Stimulated activated CD8-positive, alpha-beta memory T cell treated with anti-CD3 and anti-CD28 coated beads, Interleukin-7, amount 100 ng/mL, for 1 hour (primary cell): Measurements from ENCODE around the gene ATP11B.

Experiments
- DNase-seq, 2 donors: peaks; one replicate each; pipeline ENCODE4 v3.0.0-alpha.2; 2020; ENCODE audit warnings: low read depth in 2 of 2

Gene ATP11B

DNA sequence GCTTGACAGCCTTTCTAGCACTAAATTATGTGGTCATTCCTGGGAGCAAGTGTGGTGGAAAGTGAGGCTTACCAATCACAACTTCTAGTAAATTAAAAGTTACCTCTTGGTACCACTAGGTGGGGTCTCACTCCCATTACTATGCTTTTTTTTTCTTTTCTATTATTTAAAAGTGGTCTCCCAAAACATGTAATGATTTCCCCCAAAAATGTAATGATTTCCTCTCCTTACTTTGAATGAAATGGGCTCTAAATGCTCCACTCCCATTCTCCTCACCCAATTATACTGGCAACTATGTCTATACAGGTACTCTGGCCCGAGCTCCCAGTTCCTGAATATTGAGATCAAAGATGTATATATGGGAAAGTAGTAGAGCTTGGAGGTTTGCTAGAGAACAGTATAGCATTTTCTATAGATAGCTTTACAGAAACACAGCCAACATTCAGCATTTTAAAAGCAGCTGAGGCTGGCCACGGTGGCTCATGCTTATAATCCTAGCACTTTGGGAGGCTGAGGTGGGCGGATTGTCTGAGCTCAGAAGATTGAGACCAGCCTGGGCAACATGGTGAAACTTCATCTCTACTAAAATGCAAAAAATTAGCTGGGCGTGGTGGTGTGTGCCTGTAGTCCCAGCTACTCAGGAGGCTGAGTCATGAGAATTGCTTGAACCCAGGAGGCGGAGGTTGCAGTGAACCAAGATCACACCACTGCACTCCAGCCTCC, 116.2 kb downstream of the ATP11B start:
- no peak for DNase-seq

DNA sequence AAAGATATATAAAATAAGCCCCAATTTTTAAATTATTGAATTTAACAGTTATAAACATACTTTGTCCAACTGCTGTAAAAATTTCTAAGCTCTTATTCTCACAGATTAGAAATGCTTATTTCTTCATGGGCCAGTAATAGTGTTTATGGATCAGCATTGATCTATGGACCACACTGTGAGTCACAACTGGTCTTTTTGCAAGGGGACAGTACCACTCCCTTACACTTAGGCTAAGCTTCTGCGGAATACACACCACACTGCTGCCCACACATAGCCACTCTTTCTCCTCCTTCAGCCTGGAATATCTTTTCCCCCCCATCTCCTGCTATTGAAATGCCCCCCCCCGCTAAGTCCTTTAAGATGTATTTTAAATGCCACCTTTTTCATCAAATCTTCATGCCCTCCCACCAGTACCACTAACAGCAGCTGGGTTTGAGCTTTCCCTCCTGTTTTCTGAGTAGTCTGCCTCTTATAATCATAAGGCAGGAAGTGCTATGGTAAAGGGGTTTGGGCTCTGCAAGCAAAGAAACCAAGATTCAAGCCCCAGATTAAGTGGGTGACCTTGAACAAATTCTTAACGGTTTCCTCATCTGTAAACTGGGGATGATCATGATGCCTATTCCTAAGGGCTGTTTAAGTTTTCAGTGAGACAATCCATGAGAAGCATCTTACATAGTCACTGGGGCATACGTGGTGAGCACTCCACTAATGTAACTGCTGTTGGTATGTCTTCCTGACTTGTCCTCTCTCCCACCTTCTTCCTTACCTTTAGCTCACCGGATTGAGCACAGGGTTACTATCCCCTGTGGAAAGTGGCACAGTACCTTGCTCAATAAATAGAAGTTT, 117.9 kb downstream of the ATP11B start:
- DNase-seq: no peak

DNA sequence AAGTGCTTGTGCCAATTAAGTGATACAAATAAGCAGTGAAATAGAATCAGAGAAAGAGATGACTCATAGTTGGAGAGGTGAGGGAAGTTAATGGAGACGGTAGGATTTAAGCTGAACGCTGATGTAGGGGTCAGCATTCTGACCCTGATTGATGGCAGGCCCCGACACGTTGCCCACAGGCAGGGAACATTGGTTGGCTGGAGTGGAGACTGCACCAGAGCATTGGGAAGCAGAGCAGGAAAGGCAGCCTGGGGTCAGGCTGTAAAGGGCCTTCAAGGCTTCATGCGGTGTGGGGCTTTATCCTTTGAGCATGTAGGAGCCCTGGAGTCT, 118.4 kb downstream of the ATP11B start:
- no peak for DNase-seq

DNA sequence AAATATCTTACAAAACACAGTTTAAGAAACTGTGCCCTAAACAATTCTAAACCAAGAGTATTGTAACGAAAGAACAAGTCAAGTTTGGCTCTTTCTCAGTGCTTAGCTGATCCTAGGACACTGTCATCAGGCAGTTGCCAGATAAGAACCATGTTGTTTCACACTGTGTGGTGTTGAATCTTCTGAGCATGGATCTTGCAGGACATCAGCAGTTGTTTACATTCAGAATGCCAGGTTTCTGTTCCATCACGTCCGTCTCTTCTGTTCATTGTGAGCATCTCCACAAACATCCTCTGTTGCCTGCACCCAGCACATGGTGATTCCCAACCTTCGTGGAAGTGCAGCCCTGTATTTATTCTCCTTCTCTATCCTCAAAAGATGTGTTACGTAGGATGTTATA, 119.2 kb downstream of the ATP11B start:
- DNase-seq: no peak

DNA sequence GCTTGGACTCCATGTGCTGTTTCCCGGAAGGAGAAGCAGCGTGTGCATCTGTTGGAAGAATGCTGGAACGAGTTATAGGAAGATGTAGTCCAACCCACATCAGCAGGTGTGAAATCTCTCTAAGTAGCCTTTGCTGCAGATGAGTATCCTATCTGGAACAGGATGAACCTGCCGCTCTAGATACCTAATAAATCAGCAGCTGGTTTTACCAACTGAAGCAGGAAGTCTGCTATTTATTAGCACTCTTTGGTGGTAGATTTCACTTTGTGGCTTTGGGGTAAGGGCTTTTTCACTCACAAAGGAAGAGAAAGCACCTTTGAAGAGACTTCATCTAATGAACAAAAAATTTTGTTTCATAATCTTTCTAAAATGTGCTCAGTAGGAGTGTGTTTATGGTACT, 120.6 kb downstream of the ATP11B start:
- DNase-seq: no peak

DNA sequence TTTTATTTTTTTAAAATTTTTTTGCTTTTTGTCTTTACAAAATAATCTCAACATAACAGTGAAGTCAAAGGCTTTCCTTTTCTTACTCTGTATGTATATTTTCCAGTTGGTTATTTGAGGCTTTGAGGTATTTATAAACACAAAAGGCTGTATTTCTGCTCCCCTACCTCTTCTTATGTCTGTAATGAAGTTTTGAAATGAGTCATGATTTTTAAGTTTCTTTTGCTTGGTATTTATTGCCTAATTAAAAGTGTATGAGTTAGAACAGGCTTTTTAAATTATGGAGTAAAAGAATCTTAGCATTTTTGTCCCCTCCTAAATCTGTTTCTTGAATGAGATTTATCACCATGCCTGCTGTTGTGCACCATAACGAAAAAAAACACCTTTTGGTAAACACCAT, 121.0 kb downstream of the ATP11B start:
- no peak for DNase-seq

DNA sequence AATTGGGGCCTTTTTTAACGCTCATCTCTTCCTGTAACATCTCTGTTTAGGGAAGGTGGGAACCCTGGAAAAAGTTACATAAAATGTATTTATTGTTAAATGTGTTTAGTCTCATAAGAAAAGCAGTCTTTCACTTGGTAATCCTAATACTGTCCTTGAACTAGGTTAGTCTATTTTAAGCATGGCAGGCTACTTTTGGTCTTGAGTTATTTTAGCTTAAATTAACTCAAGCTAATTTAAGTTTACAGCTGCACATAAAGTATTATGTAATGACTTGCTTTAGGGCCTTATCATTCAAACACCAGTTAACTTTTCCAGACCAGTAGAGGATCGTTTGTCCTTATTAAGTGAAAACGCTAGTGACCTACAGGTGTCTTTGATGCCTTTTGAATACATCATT, 123.8 kb downstream of the ATP11B start:
- DNase-seq: no peak

DNA sequence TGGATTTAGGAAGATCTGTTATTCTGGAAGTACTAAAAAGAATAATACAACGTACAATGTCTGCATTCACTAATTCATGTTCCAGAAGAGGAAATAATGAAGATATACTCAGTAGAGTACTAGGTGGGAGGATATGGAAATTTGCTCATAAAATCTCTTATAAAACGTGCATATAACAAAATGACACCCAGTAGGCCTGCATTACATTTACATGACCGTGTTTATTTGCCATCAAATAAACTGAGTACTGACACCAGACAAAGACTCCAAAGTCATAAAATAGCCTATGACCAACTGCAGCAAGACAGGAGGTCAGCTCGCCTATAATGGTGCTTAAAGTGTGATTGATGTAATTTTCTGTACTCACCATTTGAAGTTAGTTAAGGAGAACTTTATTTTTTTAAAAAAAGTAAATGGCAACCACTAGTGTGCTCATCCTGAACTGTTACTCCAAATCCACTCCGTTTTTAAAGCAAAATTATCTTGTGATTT, 126.6 kb downstream of the ATP11B start:
- DNase-seq: no peak

DNA sequence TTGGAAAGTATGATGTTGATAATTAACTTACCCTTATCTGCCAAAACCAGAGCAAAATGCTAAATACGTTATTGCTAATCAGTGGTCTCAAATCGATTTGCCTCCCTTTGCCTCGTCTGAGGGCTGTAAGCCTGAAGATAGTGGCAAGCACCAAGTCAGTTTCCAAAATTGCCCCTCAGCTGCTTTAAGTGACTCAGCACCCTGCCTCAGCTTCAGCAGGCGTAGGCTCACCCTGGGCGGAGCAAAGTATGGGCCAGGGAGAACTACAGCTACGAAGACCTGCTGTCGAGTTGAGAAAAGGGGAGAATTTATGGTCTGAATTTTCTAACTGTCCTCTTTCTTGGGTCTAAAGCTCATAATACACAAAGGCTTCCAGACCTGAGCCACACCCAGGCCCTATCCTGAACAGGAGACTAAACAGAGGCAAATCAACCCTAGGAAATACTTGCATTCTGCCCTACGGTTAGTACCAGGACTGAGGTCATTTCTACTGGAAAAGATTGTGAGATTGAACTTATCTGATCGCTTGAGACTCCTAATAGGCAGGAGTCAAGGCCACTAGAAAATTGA, 127.3 kb downstream of the ATP11B start:
- no peak for DNase-seq

DNA sequence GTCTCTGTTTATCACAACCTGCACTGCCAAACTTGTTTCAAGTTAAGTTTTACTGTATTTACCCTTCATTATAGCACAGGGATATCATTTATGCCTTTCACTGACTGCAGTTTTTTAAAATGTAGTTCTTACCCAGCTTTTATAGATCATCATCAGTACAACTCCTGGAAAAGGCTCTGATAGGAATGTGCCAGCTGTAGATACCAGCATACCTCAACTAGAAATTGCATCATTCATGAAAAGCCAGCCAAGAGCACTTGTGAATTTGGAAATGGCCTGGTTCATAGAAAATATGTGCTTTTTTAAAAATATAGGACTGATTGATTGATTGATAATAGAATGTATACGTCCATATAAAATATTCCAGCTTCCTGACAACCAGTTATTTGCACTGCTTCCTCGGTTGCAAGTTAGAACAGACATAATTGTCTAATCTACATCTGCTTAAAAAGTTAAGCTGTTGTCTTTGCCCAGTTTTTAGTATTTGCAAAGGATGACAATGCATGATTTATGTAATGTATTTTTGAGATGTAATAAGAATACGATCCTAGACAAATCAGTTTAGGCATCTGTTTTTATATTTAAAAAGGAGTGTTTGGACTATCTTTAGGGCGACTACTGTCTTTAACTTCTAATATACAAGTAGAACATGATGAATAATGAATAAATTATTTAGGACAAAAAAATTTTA, 128.5 kb downstream of the ATP11B start:
- no peak for DNase-seq

DNA sequence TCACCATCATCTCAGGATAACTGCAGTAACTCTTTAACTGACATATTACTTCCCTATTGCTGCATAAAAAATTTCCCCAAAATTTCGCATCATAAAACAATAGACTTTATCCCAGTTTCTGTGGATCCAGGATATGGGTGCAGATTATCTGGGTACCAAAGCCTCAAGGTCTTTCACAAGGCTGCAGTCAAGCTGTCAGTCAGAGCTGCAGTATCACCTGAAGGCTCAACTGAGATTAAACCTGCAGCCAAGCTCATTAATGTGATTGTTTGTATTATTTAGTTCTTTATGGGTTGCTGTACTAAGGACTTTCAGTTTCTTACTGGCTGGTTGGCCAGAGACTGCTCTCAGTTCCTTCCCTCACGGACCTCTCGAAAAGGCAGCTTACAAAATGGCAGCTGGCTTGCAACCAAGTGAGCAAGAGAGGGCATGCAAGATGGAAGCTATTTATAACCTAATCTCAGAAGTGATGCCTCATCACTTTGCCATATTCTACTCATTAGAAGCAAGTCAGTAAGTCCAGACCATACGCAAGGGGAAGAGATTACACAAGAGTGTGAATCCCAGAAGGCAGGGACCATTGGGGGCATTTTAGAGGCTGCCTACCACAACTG, 132.1 kb downstream of the ATP11B start:
- DNase-seq: no peak

DNA sequence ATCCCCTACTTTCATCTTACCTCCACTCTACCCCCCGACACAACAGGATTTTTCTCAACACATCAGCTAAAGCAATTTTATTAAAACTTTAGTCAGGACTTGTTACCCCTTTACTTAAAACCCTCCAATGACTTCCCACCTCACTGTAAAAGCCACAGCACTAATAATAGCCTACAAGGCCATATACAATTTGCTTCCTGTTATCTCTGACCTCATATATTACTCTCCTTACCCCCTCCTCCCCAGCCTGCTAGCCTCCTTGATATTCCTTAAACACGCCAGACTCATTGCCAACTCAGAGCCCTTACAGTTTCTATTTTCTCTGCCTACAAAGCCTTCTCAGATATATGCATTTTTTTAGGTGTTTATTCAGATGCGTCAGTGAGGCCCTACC, 132.6 kb downstream of the ATP11B start:
- no peak for DNase-seq

DNA sequence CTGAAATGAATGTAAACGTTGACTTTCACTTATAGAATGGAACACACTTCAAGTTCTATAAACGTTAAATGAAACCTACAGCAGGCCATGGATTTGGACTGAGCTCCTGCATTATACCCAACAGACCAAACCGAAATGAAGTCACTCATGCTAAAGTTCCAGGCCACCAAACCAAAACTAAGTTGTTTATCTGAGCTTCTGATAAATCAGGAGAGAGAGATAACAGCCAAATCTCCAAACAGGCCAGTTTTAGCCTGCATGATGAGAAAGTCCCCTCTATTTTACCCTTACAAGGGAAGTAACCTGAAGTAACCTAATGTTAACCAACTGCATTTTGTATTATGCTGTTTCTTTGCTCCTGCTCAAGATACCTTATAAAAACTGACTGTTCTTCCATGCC, 142.5 kb downstream of the ATP11B start:
- no peak for DNase-seq

DNA sequence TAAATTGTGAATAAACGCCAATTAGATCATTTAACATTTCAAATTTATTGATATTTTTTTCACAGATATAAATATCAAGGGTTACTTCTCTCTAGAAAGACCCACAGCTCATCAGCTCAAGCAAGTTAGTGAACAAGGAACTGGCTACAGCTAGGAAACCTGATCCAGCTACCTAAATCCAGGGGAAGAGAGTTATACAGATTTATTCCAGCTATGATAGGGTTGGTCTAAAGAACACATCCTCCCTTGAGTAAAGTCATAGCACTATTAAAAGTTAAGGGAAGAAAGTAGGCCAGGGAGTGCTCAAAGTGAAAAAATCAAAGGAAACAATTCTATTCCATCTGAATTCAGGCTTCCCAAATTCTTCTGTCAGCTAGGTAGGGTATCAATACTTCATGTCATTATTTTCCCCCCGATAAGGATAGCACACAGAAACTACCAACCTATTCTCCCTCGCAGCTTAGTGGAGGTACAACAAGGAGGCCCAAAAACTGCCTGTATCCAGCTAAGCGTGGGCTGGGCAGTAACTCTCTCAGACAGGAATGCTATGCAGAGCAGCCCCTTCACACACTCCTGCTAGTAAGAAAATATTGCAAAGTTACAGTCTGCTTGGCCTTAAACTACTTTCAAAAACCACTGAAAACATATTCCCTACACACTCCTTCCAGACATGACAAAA, 143.1 kb downstream of the ATP11B start:
- DNase-seq: no peak

DNA sequence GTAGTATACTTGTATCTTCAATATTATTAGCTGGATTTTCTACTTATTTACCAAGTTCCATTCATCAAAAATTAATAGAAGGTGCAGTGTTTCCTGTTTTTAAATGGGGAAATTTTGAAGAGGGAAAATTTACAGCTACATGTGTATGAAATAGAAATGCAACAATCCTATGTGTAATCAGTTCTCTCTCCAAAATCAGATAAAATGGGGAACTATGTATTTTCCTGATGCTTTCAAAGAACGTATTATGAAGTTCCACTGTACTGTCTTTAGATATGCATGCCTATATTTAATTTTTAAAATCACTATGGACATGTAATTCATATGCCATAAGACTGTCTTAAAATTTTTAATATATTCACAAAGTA, 143.6 kb downstream of the ATP11B start:
- DNase-seq: no peak

DNA sequence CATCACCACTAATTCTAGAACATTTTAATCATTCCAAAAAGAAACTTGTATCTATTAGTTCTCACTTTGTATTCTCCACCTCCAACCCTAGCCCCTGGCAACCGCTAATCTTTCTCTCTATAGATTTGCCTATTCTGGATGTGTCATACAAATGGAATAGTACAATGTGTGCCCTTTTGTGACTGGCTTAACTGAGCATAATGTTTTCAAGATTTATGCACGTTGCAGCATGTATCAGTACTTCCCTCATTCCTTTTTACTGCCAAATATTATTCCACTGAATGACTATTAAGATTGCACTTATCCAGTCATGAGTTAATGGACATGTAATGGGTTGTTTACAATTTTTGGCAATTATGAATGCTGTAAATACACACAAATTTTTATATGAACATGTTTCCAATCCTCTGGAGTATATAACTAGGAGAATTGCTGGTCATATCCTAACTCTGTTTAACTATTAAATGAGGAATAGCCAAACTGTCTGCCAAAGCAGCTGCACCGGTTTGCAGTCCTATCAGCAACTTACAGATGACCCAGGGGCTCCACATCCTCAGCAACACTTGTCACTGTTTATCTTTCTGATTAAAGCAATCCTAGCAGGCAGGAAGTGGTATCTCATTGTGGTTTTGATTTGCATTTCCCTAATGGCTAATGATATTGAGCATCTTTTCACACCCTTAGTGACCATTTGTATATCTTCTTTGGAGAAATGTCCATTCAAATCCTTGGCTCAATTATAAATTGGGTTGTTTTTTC, 144.2 kb downstream of the ATP11B start:
- no peak for DNase-seq

DNA sequence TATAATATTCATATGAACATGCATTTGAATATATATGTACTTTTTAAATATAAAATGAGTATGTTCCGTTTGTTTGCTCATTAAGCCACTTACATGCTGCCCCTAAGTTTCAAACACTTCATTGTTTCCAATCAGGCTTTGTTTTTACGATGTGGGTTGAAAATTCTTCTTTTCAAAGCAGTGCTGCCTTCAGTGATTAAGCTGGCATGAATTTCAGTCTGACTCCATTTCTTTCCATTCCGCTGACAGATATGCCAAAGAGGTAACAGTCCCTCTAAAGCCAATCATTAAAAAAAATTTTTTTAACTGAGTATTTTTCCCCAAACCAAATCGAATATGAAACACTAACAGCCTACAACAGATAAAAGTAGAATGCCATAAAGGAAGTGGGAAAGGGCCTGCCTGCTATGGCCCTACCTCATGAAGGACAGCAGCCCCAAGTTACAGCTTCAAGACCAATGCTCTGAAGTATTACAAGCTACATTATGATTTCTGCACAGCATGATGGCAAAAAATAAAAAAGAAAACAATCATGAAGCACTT, 147.0 kb downstream of the ATP11B start:
- DNase-seq: no peak

DNA sequence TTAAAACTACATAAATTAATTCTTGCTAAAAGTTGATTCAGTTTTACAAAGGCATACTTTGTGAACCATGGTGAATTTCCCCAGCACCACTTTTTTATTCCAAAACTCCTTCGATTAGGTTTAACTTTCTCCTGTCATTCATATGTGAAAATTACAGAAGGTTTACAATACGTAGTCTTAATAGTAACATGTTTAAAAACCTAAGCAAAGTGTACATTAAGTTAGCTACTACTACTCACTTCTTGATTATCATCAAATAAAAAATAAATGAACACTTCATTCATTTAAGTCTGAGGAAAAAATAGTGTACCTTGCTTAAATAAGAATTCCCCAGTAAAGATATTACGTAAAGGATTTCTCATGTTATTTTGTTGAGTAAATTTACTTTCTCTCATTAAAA, 148.4 kb downstream of the ATP11B start:
- no peak for DNase-seq

DNA sequence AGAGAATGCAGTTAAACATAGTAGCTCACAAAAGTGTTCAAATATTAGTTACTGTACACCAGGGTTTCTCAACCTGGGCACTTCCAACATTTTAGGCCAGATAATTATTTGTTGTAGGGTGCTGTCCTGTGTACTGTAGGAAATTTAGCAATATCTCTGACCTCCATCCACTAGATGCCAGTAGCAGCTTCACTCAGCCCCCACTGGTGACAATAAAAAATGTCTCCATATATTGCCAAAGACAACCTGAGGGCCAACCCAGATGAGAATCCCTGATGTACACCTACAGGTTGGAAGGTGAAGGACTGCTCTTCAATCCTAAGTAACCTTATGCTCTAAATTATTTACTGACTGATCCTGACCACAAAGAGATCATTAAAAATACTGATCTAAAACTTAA, 154.6 kb downstream of the ATP11B start:
- DNase-seq: no peak

DNA sequence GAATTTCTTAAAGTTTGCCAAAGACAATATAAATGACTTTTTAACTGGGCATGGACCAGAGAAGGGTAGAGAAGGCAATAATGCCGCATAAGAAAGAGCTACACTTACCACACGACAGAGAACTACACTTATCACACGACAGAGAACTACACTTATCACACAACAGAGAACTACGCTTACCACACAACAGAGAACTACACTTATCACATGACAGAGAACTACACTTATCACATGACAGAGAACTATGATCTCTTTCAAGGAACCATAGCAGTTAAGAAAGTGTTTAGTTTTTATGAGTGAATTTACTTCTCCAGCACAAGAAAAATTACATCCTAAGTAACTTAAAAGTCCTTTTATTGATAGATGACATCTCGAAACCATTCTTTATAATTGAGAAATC, 155.0 kb downstream of the ATP11B start:
- DNase-seq: no peak
